ENCODE results near the gene THSD7B.

Gene THSD7B

GRCh38 chr2:137190411-137191195, 425.3 kb downstream of the THSD7B start:
- TF ChIP-seq CTCF (IDR thresholded peaks at IDR 0.05; ENCODE audit: low read depth, low read length, missing control alignments): no peak
- no peak overlapping the region for H3K4me3 ChIP-seq (ENCODE audit: low read depth, low read length)
- no peak for DNase-seq (ENCODE audit: low read depth)

- no peak for TF ChIP-seq CTCF (IDR thresholded peaks at IDR 0.05; ENCODE audit: low read depth, low read length, missing control alignments)
- no peak overlapping the region for H3K4me3 ChIP-seq (ENCODE audit: low read depth, low read length)
- DNase-seq (ENCODE audit: low read depth): no peak
Measured at GRCh38 chr2:137192366-137193310, 427.3 kb downstream of the THSD7B start.

GRCh38 chr2:137193401-137193800, 428.1 kb downstream of the THSD7B start:
- no peak for DNase-seq (ENCODE audit: low read depth)
- TF ChIP-seq CTCF (IDR thresholded peaks at IDR 0.05; ENCODE audit: low read depth, low read length, missing control alignments): no peak
- H3K4me3 ChIP-seq (ENCODE audit: low read depth, low read length): no peak overlapping the region

- DNase-seq (ENCODE audit: low read depth): no peak
- H3K4me3 ChIP-seq (ENCODE audit: low read depth, low read length): no peak overlapping the region
- no peak for TF ChIP-seq CTCF (IDR thresholded peaks at IDR 0.05; ENCODE audit: low read depth, low read length, missing control alignments)
Measured at GRCh38 chr2:137194111-137194510, 428.8 kb downstream of the THSD7B start.

GRCh38 chr2:137199751-137200150, 434.4 kb downstream of the THSD7B start:
- no peak for TF ChIP-seq CTCF (IDR thresholded peaks at IDR 0.05; ENCODE audit: low read depth, low read length, missing control alignments)
- no peak overlapping the region for H3K4me3 ChIP-seq (ENCODE audit: low read depth, low read length)
- no peak for DNase-seq (ENCODE audit: low read depth)

GRCh38 chr2:137202318-137202717, 437.0 kb downstream of the THSD7B start:
- no peak overlapping the region for H3K4me3 ChIP-seq (ENCODE audit: low read depth, low read length)
- TF ChIP-seq CTCF (IDR thresholded peaks at IDR 0.05; ENCODE audit: low read depth, low read length, missing control alignments): no peak
- DNase-seq (ENCODE audit: low read depth): no peak

Measured in GM12864 (cell line).